Measurements from ENCODE around the gene EFCAB11.

DNA sequence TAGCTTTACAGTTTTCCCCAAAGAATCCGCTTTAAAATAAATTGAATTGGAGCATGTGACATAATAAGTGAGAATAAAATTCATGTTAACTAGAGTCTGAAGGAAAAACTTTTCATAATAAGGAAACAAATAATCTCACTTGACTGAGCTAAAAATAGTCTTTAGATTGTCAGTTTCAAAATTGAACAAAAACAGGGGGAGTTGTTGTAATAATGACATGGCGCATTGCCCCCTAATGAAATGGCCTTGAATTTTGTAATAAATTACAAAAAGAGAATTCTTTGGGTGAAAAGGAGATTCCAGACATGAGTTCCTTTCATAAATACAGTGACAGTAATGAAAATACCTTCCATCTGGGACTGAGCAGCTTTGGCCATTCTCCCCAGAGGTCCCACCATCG is 178.6 kb downstream of the EFCAB11 start:
- TF ChIP-seq CREB1 (CRISPR knock-in tag; IDR thresholded peaks at IDR 0.05; ENCODE audit: low read depth), result no peak
- TF ChIP-seq, protein P1, sequence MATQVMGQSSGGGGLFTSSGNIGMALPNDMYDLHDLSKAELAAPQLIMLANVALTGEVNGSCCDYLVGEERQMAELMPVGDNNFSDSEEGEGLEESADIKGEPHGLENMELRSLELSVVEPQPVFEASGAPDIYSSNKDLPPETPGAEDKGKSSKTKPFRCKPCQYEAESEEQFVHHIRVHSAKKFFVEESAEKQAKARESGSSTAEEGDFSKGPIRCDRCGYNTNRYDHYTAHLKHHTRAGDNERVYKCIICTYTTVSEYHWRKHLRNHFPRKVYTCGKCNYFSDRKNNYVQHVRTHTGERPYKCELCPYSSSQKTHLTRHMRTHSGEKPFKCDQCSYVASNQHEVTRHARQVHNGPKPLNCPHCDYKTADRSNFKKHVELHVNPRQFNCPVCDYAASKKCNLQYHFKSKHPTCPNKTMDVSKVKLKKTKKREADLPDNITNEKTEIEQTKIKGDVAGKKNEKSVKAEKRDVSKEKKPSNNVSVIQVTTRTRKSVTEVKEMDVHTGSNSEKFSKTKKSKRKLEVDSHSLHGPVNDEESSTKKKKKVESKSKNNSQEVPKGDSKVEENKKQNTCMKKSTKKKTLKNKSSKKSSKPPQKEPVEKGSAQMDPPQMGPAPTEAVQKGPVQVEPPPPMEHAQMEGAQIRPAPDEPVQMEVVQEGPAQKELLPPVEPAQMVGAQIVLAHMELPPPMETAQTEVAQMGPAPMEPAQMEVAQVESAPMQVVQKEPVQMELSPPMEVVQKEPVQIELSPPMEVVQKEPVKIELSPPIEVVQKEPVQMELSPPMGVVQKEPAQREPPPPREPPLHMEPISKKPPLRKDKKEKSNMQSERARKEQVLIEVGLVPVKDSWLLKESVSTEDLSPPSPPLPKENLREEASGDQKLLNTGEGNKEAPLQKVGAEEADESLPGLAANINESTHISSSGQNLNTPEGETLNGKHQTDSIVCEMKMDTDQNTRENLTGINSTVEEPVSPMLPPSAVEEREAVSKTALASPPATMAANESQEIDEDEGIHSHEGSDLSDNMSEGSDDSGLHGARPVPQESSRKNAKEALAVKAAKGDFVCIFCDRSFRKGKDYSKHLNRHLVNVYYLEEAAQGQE (IDR thresholded peaks at IDR 0.05; ENCODE audit: unreplicated experiment), result no peak
- no peak for TF ChIP-seq POLR2AphosphoS5 (IDR thresholded peaks at IDR 0.05; ENCODE audit: low read depth)
- TF ChIP-seq EZH2phosphoT487 (IDR thresholded peaks at IDR 0.05; ENCODE audit: unreplicated experiment), result no peak
- TF ChIP-seq, protein P2, sequence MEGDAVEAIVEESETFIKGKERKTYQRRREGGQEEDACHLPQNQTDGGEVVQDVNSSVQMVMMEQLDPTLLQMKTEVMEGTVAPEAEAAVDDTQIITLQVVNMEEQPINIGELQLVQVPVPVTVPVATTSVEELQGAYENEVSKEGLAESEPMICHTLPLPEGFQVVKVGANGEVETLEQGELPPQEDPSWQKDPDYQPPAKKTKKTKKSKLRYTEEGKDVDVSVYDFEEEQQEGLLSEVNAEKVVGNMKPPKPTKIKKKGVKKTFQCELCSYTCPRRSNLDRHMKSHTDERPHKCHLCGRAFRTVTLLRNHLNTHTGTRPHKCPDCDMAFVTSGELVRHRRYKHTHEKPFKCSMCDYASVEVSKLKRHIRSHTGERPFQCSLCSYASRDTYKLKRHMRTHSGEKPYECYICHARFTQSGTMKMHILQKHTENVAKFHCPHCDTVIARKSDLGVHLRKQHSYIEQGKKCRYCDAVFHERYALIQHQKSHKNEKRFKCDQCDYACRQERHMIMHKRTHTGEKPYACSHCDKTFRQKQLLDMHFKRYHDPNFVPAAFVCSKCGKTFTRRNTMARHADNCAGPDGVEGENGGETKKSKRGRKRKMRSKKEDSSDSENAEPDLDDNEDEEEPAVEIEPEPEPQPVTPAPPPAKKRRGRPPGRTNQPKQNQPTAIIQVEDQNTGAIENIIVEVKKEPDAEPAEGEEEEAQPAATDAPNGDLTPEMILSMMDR (conservative IDR thresholded peaks at IDR 0.05; ENCODE audit: low read depth in 2 of 2), result no peak
- no peak for TF ChIP-seq EZH2 (IDR thresholded peaks at IDR 0.05; ENCODE audit: low read depth, unreplicated experiment)
- no peak for TF ChIP-seq NANOG (IDR thresholded peaks at IDR 0.05; ENCODE audit: borderline replicate concordance)
- TF ChIP-seq JUNB (IDR thresholded peaks at IDR 0.05; ENCODE audit: unreplicated experiment), result no peak
- TF ChIP-seq, protein P3, sequence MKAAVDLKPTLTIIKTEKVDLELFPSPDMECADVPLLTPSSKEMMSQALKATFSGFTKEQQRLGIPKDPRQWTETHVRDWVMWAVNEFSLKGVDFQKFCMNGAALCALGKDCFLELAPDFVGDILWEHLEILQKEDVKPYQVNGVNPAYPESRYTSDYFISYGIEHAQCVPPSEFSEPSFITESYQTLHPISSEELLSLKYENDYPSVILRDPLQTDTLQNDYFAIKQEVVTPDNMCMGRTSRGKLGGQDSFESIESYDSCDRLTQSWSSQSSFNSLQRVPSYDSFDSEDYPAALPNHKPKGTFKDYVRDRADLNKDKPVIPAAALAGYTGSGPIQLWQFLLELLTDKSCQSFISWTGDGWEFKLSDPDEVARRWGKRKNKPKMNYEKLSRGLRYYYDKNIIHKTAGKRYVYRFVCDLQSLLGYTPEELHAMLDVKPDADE (IDR thresholded peaks at IDR 0.05), result no peak
- TF ChIP-seq ZNF331 (CRISPR knock-in tag; IDR thresholded peaks at IDR 0.05; ENCODE audit: low read depth), result no peak

Data from GM23338 (cell line).